Ovary (tissue), 9 donors: ENCODE results near the gene NETO2. TPM values are rescaled to one million over a fixed set of nuclear protein-coding genes. Genes with fewer than 3 reads are reported as not detected.
"Not testable (repeated sequence)": the region's sequence is repeated elsewhere in the genome, so short reads cannot be mapped to it uniquely, and the experiment has no call there.

Experiments used
- DNase-seq, 5 donors: peaks; one replicate each; pipeline ENCODE4 v3.0.0-alpha.2; 2019 to 2020
- H3K27ac ChIP-seq, 2 donors: fragments of 200-600 bp; one replicate each; pipeline versions ENCODE4 v1.5.1 to v1.8.0; 2019 to 2022
- H3K27me3 ChIP-seq: fragments of 200-600 bp; one replicate; pipeline ENCODE4 v1.8.0; 2022
- H3K36me3 ChIP-seq: fragments of 200-600 bp; sonication (generic); one replicate; pipeline ENCODE4 v1.5.1; 2019
- H3K4me1 ChIP-seq: one replicate; pipeline ENCODE4 v1.8.1; 2013; ENCODE audit warnings: mild to moderate bottlenecking, moderate library complexity; ENCODE audit not compliant: insufficient read depth
- H3K4me3 ChIP-seq: fragments of 200-600 bp; sonication (generic); one replicate; pipeline ENCODE4 v1.5.1; 2017
- H3K9me3 ChIP-seq, 2 donors: fragments of 200-600 bp in 1 of 2; sonication (generic) in 1 of 2; one replicate each; pipeline versions ENCODE4 v1.5.1 to v1.8.1; 2013 to 2019; ENCODE audit warnings: mild to moderate bottlenecking in 1 of 2, moderate library complexity in 1 of 2
- CTCF ChIP-seq, 3 donors: fragments of 450-650 bp in 2 of 3; fragments of 200-600 bp in 1 of 3; IDR thresholded peaks; one replicate each; pipeline versions ENCODE4 v1.5.1 to v1.8.0; 2016 to 2022; ENCODE audit warnings: antibody characterized with exemption in 3 of 3, mild to moderate bottlenecking in 1 of 3
- EP300 ChIP-seq: sonication (generic); formaldehyde crosslinking; IDR thresholded peaks from one replicate; pipeline ENCODE4 v1.6.1; 2017; ENCODE audit warnings: antibody characterized with exemption
- POLR2A ChIP-seq: fragments of 450-650 bp; IDR thresholded peaks from one replicate; pipeline ENCODE4 v1.6.1; 2017; ENCODE audit warnings: antibody characterized with exemption, mild to moderate bottlenecking, moderate library complexity
- WGBS, 3 donors: extraction: QIAGEN DNeasy Blood & Tissue Kit in 1 of 3; methylation state at CpG; one replicate each; pipeline versions ENCODE4 v1.1.5 to v1.1.7; 2013 to 2017; 5-methylcytosine and 5-hydroxymethylcytosine counted together
- intact Hi-C, 4 donors: fragments of 100-400 bp; cut with DNase I; formaldehyde crosslinking; loops; one replicate each; pipeline versions ENCODE4 v1.11.0 to v1.15.1; 2022 to 2023
- polyA plus RNA-seq, 2 donors: library from polyadenylated mRNA; stranded (reverse); fragments of 200-250 nt in 1 of 2; fragments of 350-450 nt in 1 of 2; fragmentation: Illumina TruSeq in 1 of 2; extraction: RNeasy Lipid Tissue Mini Kit (QIAGEN cat#74804) in 1 of 2; gene quantifications; one replicate each; pipeline ENCODE4 v1.2.3, GENCODE V29; 2013 to 2014
- total RNA-seq, 7 donors: library from RNA; depleted of rRNA in 2 of 7; stranded (reverse); fragments of >200 nt in 2 of 7; fragmentation: NEBNext Ultra II Directional in 3 of 7; extraction: Animal tissue kit (Norgen Biotek cat#: 25700) in 3 of 7; gene quantifications; one replicate each; pipeline versions ENCODE4 v1.1.0 to v1.2.4, GENCODE V29; 2016 to 2023
- donor health status: DM: no; HTN: no; CAD: no; lungs with moderate emphysema.
- donor health status: DM: no; HTN: no; CAD: no.
- donor health status: Bipolar disorder and iron deficiency.
- donor health status: DM: yes; HTN: yes; CAD: no.
- donor health status: DM: no; HTN: no; CAD: no.
- donor health status: DM: yes; HTN: yes; CAD: no.

NETO2 gene
- total and polyA plus RNA-seq, 9 donors: 0.53 to 6.3 (median 1.8) TPM

GRCh38 chr16:47058295-47059086 lies 85.3 kb downstream of the NETO2 start:
- Histone ChIP-seq H3K9me3 (no peaks in the 10 kb centered on the region), H3K36me3 (no peaks in the 10 kb centered on the region), H3K4me3 (no peak overlapping the region), H3K4me1 (no peaks in the 10 kb centered on the region), H3K27me3 (no peaks in the 10 kb centered on the region), H3K27ac (no peak overlapping the region)
- peak in 2 of 5 donors; percentile 1 to 3 for DNase-seq
- intact Hi-C loops: no loop called here
- 69 to 75% (median 73%) methylated on average over 14 of the region's 14 CpGs for WGBS, 3 donors
- TF ChIP-seq CTCF (IDR thresholded peaks at IDR 0.05) (no peak), EP300 (no peak), POLR2A (no peak)

- peak in 2 of 5 donors; percentile 0 to 8 for DNase-seq
- no peaks in the 10 kb centered on the region for H3K9me3 ChIP-seq
- WGBS, 3 donors: 60 to 64% (median 61%) methylated on average over 5 of the region's 5 CpGs
- H3K27ac ChIP-seq: no peak overlapping the region
- H3K36me3 ChIP-seq: no peaks in the 10 kb centered on the region
- no peaks in the 10 kb centered on the region for H3K4me1 ChIP-seq
- TF ChIP-seq CTCF (IDR thresholded peaks at IDR 0.05): no peak
- no peak for TF ChIP-seq POLR2A
- no peak for TF ChIP-seq EP300
- no peaks in the 10 kb centered on the region for H3K27me3 ChIP-seq
- H3K4me3 ChIP-seq: no peak overlapping the region
- intact Hi-C loops: no loop called here
Observed at GRCh38 chr16:47057630-47057993, 86.1 kb downstream of the NETO2 start.

- intact Hi-C loops: no loop called here
- no peak for DNase-seq
- no peak for TF ChIP-seq POLR2A
- TF ChIP-seq CTCF (IDR thresholded peaks at IDR 0.05): no peak
- no peak for TF ChIP-seq EP300
- 89 to 93% (median 89%) methylated on average over 4 of the region's 4 CpGs for WGBS, 3 donors
- Histone ChIP-seq H3K27ac (no peak overlapping the region), H3K36me3 (no peaks in the 10 kb centered on the region), H3K27me3 (no peaks in the 10 kb centered on the region), H3K4me3 (no peak overlapping the region), H3K4me1 (no peaks in the 10 kb centered on the region), H3K9me3 (no peaks in the 10 kb centered on the region)
Observed at GRCh38 chr16:47056688-47057629, 86.8 kb downstream of the NETO2 start.

GRCh38 chr16:47056061-47056460 lies 87.7 kb downstream of the NETO2 start:
- H3K27me3 ChIP-seq, H3K9me3 ChIP-seq, H3K36me3 ChIP-seq, H3K4me3 ChIP-seq, intact Hi-C loops, H3K27ac ChIP-seq, H3K4me1 ChIP-seq: not testable (repeated sequence)
- WGBS, 3 donors: 86 to 93% (median 86%) methylated on average over 14 of the region's 14 CpGs
- DNase-seq: peak in 1 of 5 donors; percentile 5
